GM23338 (cell line): ENCODE results near the gene GPX1. TPM values are rescaled to one million over a fixed set of nuclear protein-coding genes. Genes with fewer than 3 reads are reported as not detected.
"Not testable (repeated sequence)": the region's sequence is repeated elsewhere in the genome, so short reads cannot be mapped to it uniquely, and the experiment has no call there.

Source experiments
- ATAC-seq: fragments of 200-7000 bp; cut with Tn5 transposase; 3 replicates; pipeline ENCODE4 v1.9.1; 2020
- DNase-seq: peaks from one replicate; pipeline ENCODE4 v3.0.0-alpha.2; 2015; ENCODE audit warnings: low spot score
- H2AFZ ChIP-seq: fragments of 200-600 bp; sonication (generic); 2 replicates; pipeline ENCODE4 v1.8.0; 2016; ENCODE audit warnings: antibody characterized with exemption, mild to moderate bottlenecking, moderate library complexity
- H3F3A ChIP-seq: fragments of 200-600 bp; sonication (generic); replicated peaks from 2 replicates; pipeline ENCODE4 v1.8.0; 2017; ENCODE audit warnings: antibody characterized with exemption, mixed run types, low read depth
- H3K27ac ChIP-seq: fragments of 200-600 bp; sonication (generic); 2 replicates; pipeline ENCODE4 v1.6.1; 2016; ENCODE audit warnings: low read depth
- H3K27me3 ChIP-seq: fragments of 200-600 bp; sonication (generic); 2 replicates; pipeline ENCODE4 v1.8.0; 2016; ENCODE audit warnings: mild to moderate bottlenecking, mixed run types, moderate library complexity; ENCODE audit not compliant: insufficient read depth
- H3K36me3 ChIP-seq: fragments of 200-600 bp; sonication (generic); 2 replicates; pipeline ENCODE4 v1.8.0; 2016; ENCODE audit warnings: mild to moderate bottlenecking; ENCODE audit not compliant: insufficient read depth
- H3K4me1 ChIP-seq: fragments of 200-600 bp; sonication (generic); 2 replicates; pipeline ENCODE4 v1.8.0; 2016; ENCODE audit warnings: mild to moderate bottlenecking, moderate library complexity; ENCODE audit not compliant: insufficient read depth
- H3K4me2 ChIP-seq: fragments of 200-600 bp; sonication (generic); 2 replicates; pipeline ENCODE4 v1.7.1; 2017; ENCODE audit warnings: mixed run types
- H3K4me3 ChIP-seq: fragments of 200-600 bp; sonication (generic); 2 replicates; pipeline ENCODE4 v1.6.1; 2016; ENCODE audit warnings: mixed run types
- H3K79me2 ChIP-seq: fragments of 200-600 bp; sonication (generic); replicated peaks from 2 replicates; pipeline ENCODE4 v1.8.0; 2017; ENCODE audit warnings: mild to moderate bottlenecking; ENCODE audit not compliant: insufficient read depth
- H3K9me2 ChIP-seq: fragments of 200-600 bp; sonication (generic); 2 replicates; pipeline ENCODE4 v1.8.0; 2017; ENCODE audit not compliant: insufficient read depth
- H4K20me1 ChIP-seq: fragments of 200-600 bp; sonication (generic); replicated peaks from 2 replicates; pipeline ENCODE4 v1.8.0; 2017; ENCODE audit warnings: mild to moderate bottlenecking; ENCODE audit not compliant: insufficient read depth
- H3K27ac Mint-ChIP-seq: 2 replicates; pipeline ENCODE4 v1.8.0; 2020; ENCODE audit warnings: inconsistent platforms, mild to moderate bottlenecking, moderate library complexity, mixed read lengths
- H3K27me3 Mint-ChIP-seq: 3 replicates; pipeline ENCODE4 v1.8.0; 2022; ENCODE audit warnings: low read depth, mild to moderate bottlenecking, moderate library complexity, mixed read lengths, inconsistent platforms; ENCODE audit not compliant: insufficient read depth, poor library complexity
- H3K36me3 Mint-ChIP-seq: 3 replicates; pipeline ENCODE4 v1.8.0; 2021; ENCODE audit warnings: low read depth, mild to moderate bottlenecking, inconsistent platforms, moderate library complexity, mixed read lengths
- H3K4me1 Mint-ChIP-seq: 3 replicates; pipeline ENCODE4 v1.8.0; 2020; ENCODE audit warnings: mild to moderate bottlenecking, inconsistent platforms, mixed read lengths
- H3K4me3 Mint-ChIP-seq: 3 replicates; pipeline ENCODE4 v1.8.0; 2021; ENCODE audit warnings: moderate library complexity, mild to moderate bottlenecking, inconsistent platforms, mixed read lengths
- H3K9me3 Mint-ChIP-seq: 3 replicates; pipeline ENCODE4 v1.8.0; 2020; ENCODE audit warnings: moderate library complexity, mild to moderate bottlenecking, inconsistent platforms, mixed read lengths
- EZH2phosphoT487 ChIP-seq: fragments of 200-600 bp; sonication (generic); IDR thresholded peaks from one replicate; pipeline ENCODE4 v1.8.1; 2018; ENCODE audit warnings: antibody characterized with exemption; ENCODE audit not compliant: unreplicated experiment
- NANOG ChIP-seq: IDR thresholded peaks from 2 replicates; pipeline ENCODE4 v1.6.1; 2016; ENCODE audit warnings: antibody characterized with exemption, borderline replicate concordance
- REST ChIP-seq: IDR thresholded peaks from one replicate; pipeline ENCODE4 v1.6.1; 2018; ENCODE audit warnings: antibody characterized with exemption; ENCODE audit not compliant: unreplicated experiment
- STAT1 ChIP-seq: IDR thresholded peaks from one replicate; pipeline ENCODE4 v1.6.1; 2016; ENCODE audit warnings: antibody characterized with exemption; ENCODE audit not compliant: unreplicated experiment
- ZNF462 ChIP-seq: fragments of 250-450 bp; sonication (Bioruptor Pico); IDR thresholded peaks from 2 replicates; pipeline ENCODE4 v1.5.0; 2020; ENCODE audit warnings: mild to moderate bottlenecking, moderate library complexity
- polyA plus RNA-seq: library from polyadenylated mRNA; unstranded; fragments of >200 nt; fragmentation: Nextera tagmentation; extraction: Ambion mirVana; gene quantifications from 2 replicates; pipeline ENCODE4 v1.2.1, GENCODE V29; 2016
- total RNA-seq: library from RNA; depleted of rRNA; stranded (reverse); fragments of >200 nt; shearing (Covaris generic); gene quantifications from 2 replicates; pipeline ENCODE4 v1.2.3, GENCODE V29; 2014

The GPX1 gene
- total and polyA plus RNA-seq, 2 experiments from 2014 or later = 247 to 394 TPM

GRCh38 chr3:49357443-49358216, 523 bp downstream of the GPX1 start:
- H3K9me3 Mint-ChIP-seq = not testable (repeated sequence)
- peak; percentile 42 for ATAC-seq
- H3K4me1 ChIP-seq = peaks cover 14% of the 10 kb centered on the region; the same call in 1 of the 2 replicates

GRCh38 chr3:49357095-49357442, 1.1 kb downstream of the GPX1 start:
- not testable (repeated sequence) for H3K9me3 Mint-ChIP-seq, DNase-seq, H3K9me2 ChIP-seq, H2AFZ ChIP-seq, H4K20me1 ChIP-seq, ATAC-seq, H3K27ac ChIP-seq, H3K27me3 ChIP-seq
- Mint-ChIP-seq H3K36me3 (peaks cover 72% of the 10 kb centered on the region), H3K27ac (peak overlapping the region; percentile 96; the same call in 1 of the 2 replicates), H3K27me3 (peaks cover 15% of the 10 kb centered on the region), H3K4me1 (peaks cover 24% of the 10 kb centered on the region), H3K4me3 (peak overlapping the region; percentile 96)
- Histone ChIP-seq H3K36me3 (peaks cover 26% of the 10 kb centered on the region), H3K4me1 (peaks cover 14% of the 10 kb centered on the region; the same call in 1 of the 2 replicates), H3K4me3 (peak overlapping the region; percentile 94), H3K4me2 (peak overlapping the region; percentile 92), H3F3A (peaks cover 27% of the 10 kb centered on the region), H3K79me2 (peaks cover 17% of the 10 kb centered on the region)

More at GRCh38 chr3:49357443-49358216, 523 bp downstream of the GPX1 start:
- Mint-ChIP-seq H3K4me1 (peaks cover 24% of the 10 kb centered on the region), H3K27me3 (peaks cover 17% of the 10 kb centered on the region), H3K36me3 (peaks cover 77% of the 10 kb centered on the region), H3K4me3 (peak overlapping the region; percentile 96), H3K27ac (peak overlapping the region; percentile 96)
- peaks cover 32% of the 10 kb centered on the region for H3F3A ChIP-seq
- peak; percentile 53 for DNase-seq
- H2AFZ ChIP-seq = 0 out of 2 replicates have a peak overlapping the region, but pooled peaks have one; percentile 23
- H3K79me2 ChIP-seq = peaks cover 17% of the 10 kb centered on the region
- H3K27me3 ChIP-seq, H3K9me2 ChIP-seq, H4K20me1 ChIP-seq: not testable (repeated sequence)
- H3K36me3 ChIP-seq = peaks cover 32% of the 10 kb centered on the region
- H3K27ac ChIP-seq = peak overlapping the region; percentile 95
- peak overlapping the region; percentile 92 for H3K4me2 ChIP-seq
- peak overlapping the region; percentile 94 for H3K4me3 ChIP-seq

- no peaks in the 10 kb centered on the region for H3K9me2 ChIP-seq
- H3K27ac Mint-ChIP-seq = no peak overlapping the region
- H3K27me3 ChIP-seq = no peaks in the 10 kb centered on the region
- peaks cover 2% of the 10 kb centered on the region; the same call in 1 of the 3 replicates for H3K9me3 Mint-ChIP-seq
- ATAC-seq = no peak
- H3K4me3 ChIP-seq = no peak overlapping the region
- no peak overlapping the region for H3K4me3 Mint-ChIP-seq
- H3K79me2 ChIP-seq = peaks cover 17% of the 10 kb centered on the region
- H3K27ac ChIP-seq = no peak overlapping the region
- no peak for DNase-seq
- peaks cover 9% of the 10 kb centered on the region for H3K4me1 Mint-ChIP-seq
- H3K4me2 ChIP-seq = no peak overlapping the region
- peaks cover 39% of the 10 kb centered on the region for H3K36me3 Mint-ChIP-seq
- H2AFZ ChIP-seq = no peak overlapping the region
- peaks cover 13% of the 10 kb centered on the region for H3K27me3 Mint-ChIP-seq
- peaks cover 7% of the 10 kb centered on the region for H4K20me1 ChIP-seq
- 0 out of 2 replicates have a peak, but pooled peaks cover 4% of the 10 kb centered on the region for H3F3A ChIP-seq
- H3K4me1 ChIP-seq = 0 out of 2 replicates have a peak, but pooled peaks cover 4% of the 10 kb centered on the region
- peaks cover 7% of the 10 kb centered on the region for H3K36me3 ChIP-seq
- TF ChIP-seq STAT1 = no peak
- no peak for TF ChIP-seq ZNF462
- TF ChIP-seq REST = no peak
- no peak for TF ChIP-seq NANOG
- TF ChIP-seq EZH2phosphoT487 = no peak
These were observed 5.2 kb downstream of the GPX1 start for GRCh38 chr3:49352890-49353421.
